Panc1 (cell line): ENCODE results near the gene IGSF21. TPM values are rescaled to one million over a fixed set of nuclear protein-coding genes. Genes with fewer than 3 reads are reported as not detected.

Experiments used
- ATAC-seq: fragments of 200-7000 bp; cut with Tn5 transposase; 2 replicates; pipeline ENCODE4 v1.9.1; 2020; ENCODE audit warnings: mild to moderate bottlenecking, moderate library complexity
- BruUV-seq: library from RNA; stranded (reverse); fragments of 400-500 nt; replicated peaks from 2 replicates; lab custom pipeline; 2021; lab: Mats Ljungman, UMichigan
- CTCF ChIA-PET: fragments of 300-600 bp; sonication (Branson Sonifier 250); formaldehyde crosslinking; loops from one replicate; lab custom pipeline; 2022; ENCODE audit warnings: antibody characterized with exemption; lab: Charles Lee
- POLR2A ChIA-PET: fragments of 300-600 bp; sonication (Branson Sonifier 250); formaldehyde crosslinking; loops from one replicate; lab custom pipeline; 2022; ENCODE audit warnings: antibody characterized with exemption; lab: Charles Lee
- DNase-seq: peaks from one replicate; pipeline ENCODE4 v3.0.0-alpha.2; 2010; ENCODE audit warnings: low read depth, low spot score
- H3K27ac ChIP-seq: 2 replicates; pipeline ENCODE4 v1.5.1; 2011; ENCODE audit warnings: mild to moderate bottlenecking, low read length, inconsistent platforms
- H3K27me3 ChIP-seq: fragments of 200-500 bp; sonication (Bioruptor generic); 2 replicates; pipeline ENCODE4 v1.6.0; 2014; ENCODE audit warnings: low read length, inconsistent platforms; ENCODE audit not compliant: control insufficient read depth, insufficient read depth
- H3K36me3 ChIP-seq: fragments of 200-500 bp; sonication (Bioruptor generic); 2 replicates; pipeline ENCODE4 v1.5.1; 2014; ENCODE audit warnings: inconsistent platforms, mild to moderate bottlenecking, low read length, moderate library complexity; ENCODE audit not compliant: control insufficient read depth, insufficient read depth
- H3K4me1 ChIP-seq: 2 replicates; pipeline ENCODE4 v1.5.1; 2011; ENCODE audit warnings: inconsistent platforms, mild to moderate bottlenecking, low read length, moderate library complexity; ENCODE audit not compliant: control insufficient read depth, insufficient read depth
- H3K4me3 ChIP-seq, 2 experiments: 2 replicates each; pipeline ENCODE4 v1.5.1; 2011 to 2012; ENCODE audit warnings: low read depth in 2 of 2, low read length in 2 of 2, mild to moderate bottlenecking in 2 of 2, inconsistent platforms in 1 of 2, moderate library complexity in 1 of 2
- H3K9me3 ChIP-seq: fragments of 200-500 bp; sonication (Bioruptor generic); 2 replicates; pipeline ENCODE4 v1.5.1; 2014; ENCODE audit warnings: low read depth, mild to moderate bottlenecking, inconsistent platforms, low read length, moderate library complexity; ENCODE audit not compliant: control insufficient read depth, insufficient read depth
- POLR2AphosphoS5 ChIP-seq: IDR thresholded peaks from 2 replicates; pipeline ENCODE4 v1.6.1; 2012; ENCODE audit warnings: mild to moderate bottlenecking, low read depth, low read length, moderate library complexity
- REST ChIP-seq, 2 experiments: IDR thresholded peaks; 2 replicates each; pipeline ENCODE4 v1.6.1; 2011 to 2012; ENCODE audit warnings: low read depth in 2 of 2, control low read depth in 1 of 2, low read length in 1 of 2, mild to moderate bottlenecking in 1 of 2, moderate library complexity in 1 of 2; ENCODE audit not compliant: insufficient read depth in 1 of 2
- SIN3A ChIP-seq: IDR thresholded peaks from 2 replicates; pipeline ENCODE4 v1.6.1; 2012; ENCODE audit warnings: low read depth, mild to moderate bottlenecking, low read length, moderate library complexity, borderline replicate concordance; ENCODE audit not compliant: insufficient read depth
- TCF7L2 ChIP-seq: IDR thresholded peaks from 2 replicates; pipeline ENCODE4 v1.6.1; 2011; ENCODE audit warnings: mild to moderate bottlenecking, low read depth, low read length, inconsistent platforms
- in situ Hi-C: cut with HindIII; loops from 2 replicates; pipeline ENCODE4 v1.10.0; 2016; ENCODE audit warnings: low sequenced_read_pairs, low pct_unique_long_range_greater_than_20kb
- intact Hi-C: fragments of 100-400 bp; cut with micrococcal nuclease; formaldehyde crosslinking; loops from one replicate; pipeline ENCODE4 v1.10.0; 2022; ENCODE audit not compliant: unreplicated experiment
- total RNA-seq: library from RNA; stranded (reverse); gene quantifications from one replicate; pipeline ENCODE4 v1.2.1, GENCODE V29; 2021; ENCODE audit not compliant: unreplicated experiment
- TF ChIP-seq, protein P1 (sequence below): fragments of 450-650 bp; IDR thresholded peaks from 2 replicates; pipeline ENCODE4 v1.5.1; 2017; ENCODE audit warnings: mild to moderate bottlenecking

IGSF21 gene
- total RNA-seq, 1 experiment from 2014 or later: not detected

DNA sequence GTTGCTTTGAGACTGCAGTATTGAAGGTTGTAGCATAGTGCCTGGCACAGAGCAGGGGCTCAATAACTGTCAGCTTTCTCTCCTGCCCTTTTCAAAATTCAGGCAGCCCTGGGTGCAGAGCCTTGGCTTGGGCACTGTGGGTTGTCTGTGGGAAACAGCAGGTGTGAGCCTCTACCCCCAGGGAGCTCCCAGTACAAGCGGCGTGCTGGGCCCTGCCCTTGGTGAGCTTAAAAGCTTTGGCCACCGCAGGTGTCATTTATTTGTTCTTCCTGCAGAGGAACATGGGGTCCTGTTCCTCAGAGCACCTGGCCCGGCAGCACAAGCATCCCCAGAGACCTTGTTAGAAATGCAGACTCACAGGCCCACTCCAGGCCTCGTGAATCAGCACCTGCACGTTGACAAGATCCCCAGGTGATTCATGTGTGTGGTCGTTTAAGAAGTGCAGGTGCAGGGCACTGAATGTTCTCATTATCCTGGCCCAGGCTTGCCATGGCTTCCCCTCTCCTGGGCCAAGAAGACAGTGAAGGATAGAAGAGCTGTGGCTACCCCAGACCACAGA lies 29.9 kb upstream of the IGSF21 start:
- H3K4me1 ChIP-seq: no peaks in the 10 kb centered on the region
- H3K27me3 ChIP-seq: peaks cover 10% of the 10 kb centered on the region
- TF ChIP-seq POLR2AphosphoS5 (no peak), SIN3A (no peak), REST (IDR thresholded peaks at IDR 0.05; ENCODE audit: insufficient read depth in 1 of 2, low read depth in 2 of 2, low read length in 1 of 2) (no peak), TCF7L2 (no peak)
- TF ChIP-seq, protein P1, sequence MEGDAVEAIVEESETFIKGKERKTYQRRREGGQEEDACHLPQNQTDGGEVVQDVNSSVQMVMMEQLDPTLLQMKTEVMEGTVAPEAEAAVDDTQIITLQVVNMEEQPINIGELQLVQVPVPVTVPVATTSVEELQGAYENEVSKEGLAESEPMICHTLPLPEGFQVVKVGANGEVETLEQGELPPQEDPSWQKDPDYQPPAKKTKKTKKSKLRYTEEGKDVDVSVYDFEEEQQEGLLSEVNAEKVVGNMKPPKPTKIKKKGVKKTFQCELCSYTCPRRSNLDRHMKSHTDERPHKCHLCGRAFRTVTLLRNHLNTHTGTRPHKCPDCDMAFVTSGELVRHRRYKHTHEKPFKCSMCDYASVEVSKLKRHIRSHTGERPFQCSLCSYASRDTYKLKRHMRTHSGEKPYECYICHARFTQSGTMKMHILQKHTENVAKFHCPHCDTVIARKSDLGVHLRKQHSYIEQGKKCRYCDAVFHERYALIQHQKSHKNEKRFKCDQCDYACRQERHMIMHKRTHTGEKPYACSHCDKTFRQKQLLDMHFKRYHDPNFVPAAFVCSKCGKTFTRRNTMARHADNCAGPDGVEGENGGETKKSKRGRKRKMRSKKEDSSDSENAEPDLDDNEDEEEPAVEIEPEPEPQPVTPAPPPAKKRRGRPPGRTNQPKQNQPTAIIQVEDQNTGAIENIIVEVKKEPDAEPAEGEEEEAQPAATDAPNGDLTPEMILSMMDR: no peak
- H3K9me3 ChIP-seq: no peaks in the 10 kb centered on the region
- H3K4me3 ChIP-seq: no peak overlapping the region
- DNase-seq (no peak), ATAC-seq (no peak)
- in situ Hi-C loops: no loop called here
- ChIA-PET CTCF (no interaction called here), POLR2A (no interaction called here)
- no peaks in the 10 kb centered on the region for H3K36me3 ChIP-seq
- no peak overlapping the region for H3K27ac ChIP-seq
- intact Hi-C loops: no loop called here
- BruUV-seq: no TSS peak

- H3K36me3 ChIP-seq: no peaks in the 10 kb centered on the region
- no peaks in the 10 kb centered on the region for H3K9me3 ChIP-seq
- no peak overlapping the region for H3K4me3 ChIP-seq
- intact Hi-C loops: no loop called here
- BruUV-seq: no TSS peak
- DNase-seq: no peak
- no peaks in the 10 kb centered on the region for H3K4me1 ChIP-seq
- in situ Hi-C loops: no loop called here
- ChIA-PET CTCF (no interaction called here), POLR2A (no interaction called here)
- H3K27ac ChIP-seq: no peak overlapping the region
- TF ChIP-seq TCF7L2 (no peak), SIN3A (no peak), POLR2AphosphoS5 (no peak), REST (IDR thresholded peaks at IDR 0.05; ENCODE audit: insufficient read depth in 1 of 2, low read depth in 2 of 2, low read length in 1 of 2) (no peak)
- TF ChIP-seq, protein P1: no peak
- ATAC-seq: no peak
- peaks cover 10% of the 10 kb centered on the region for H3K27me3 ChIP-seq
Measured at GRCh38 chr1:18079941-18080735, 27.5 kb upstream of the IGSF21 start.
